HG03520 (cell line): ENCODE results near the gene GUCA2B.

Experiments used
- ATAC-seq: cut with Tn5 transposase; IDR thresholded peaks from one replicate; pipeline ENCODE4 v1.9.1; 2021; ENCODE audit warnings: mild to moderate bottlenecking, moderate library complexity; ENCODE audit not compliant: unreplicated experiment

Gene GUCA2B

GRCh38 chr1:42152907-42153600 lies at the start of gene GUCA2B:
TSS of gene GUCA2B (plus strand) at chr1:42153410. CDS start at chr1:42153451, 41 bp downstream.
- ATAC-seq: no peak

- ATAC-seq: no peak
Observed at GRCh38 chr1:42105025-42105424, 48.2 kb upstream of the GUCA2B start.

- no peak for ATAC-seq
Observed at GRCh38 chr1:42108309-42108708, 44.9 kb upstream of the GUCA2B start.

GRCh38 chr1:42109600-42109999 lies 43.6 kb upstream of the GUCA2B start:
- ATAC-seq: no peak

- ATAC-seq: no peak
Observed at GRCh38 chr1:42114229-42114628, 39.0 kb upstream of the GUCA2B start.

GRCh38 chr1:42117214-42117613 lies 36.0 kb upstream of the GUCA2B start:
- ATAC-seq: no peak

GRCh38 chr1:42118125-42118524 lies 35.1 kb upstream of the GUCA2B start:
- ATAC-seq: no peak

- no peak for ATAC-seq
Observed at GRCh38 chr1:42122408-42122807, 30.8 kb upstream of the GUCA2B start.

GRCh38 chr1:42125552-42125951 lies 27.7 kb upstream of the GUCA2B start:
- no peak for ATAC-seq

GRCh38 chr1:42127767-42128166 lies 25.4 kb upstream of the GUCA2B start:
- ATAC-seq: no peak

GRCh38 chr1:42128499-42128898 lies 24.7 kb upstream of the GUCA2B start:
- no peak for ATAC-seq

GRCh38 chr1:42128964-42129363 lies 24.2 kb upstream of the GUCA2B start:
- ATAC-seq: no peak

GRCh38 chr1:42130061-42130660 lies 23.0 kb upstream of the GUCA2B start:
- no peak for ATAC-seq

GRCh38 chr1:42133390-42133789 lies 19.8 kb upstream of the GUCA2B start:
- no peak for ATAC-seq

- no peak for ATAC-seq
Observed at GRCh38 chr1:42133809-42134526, 19.2 kb upstream of the GUCA2B start.

GRCh38 chr1:42135426-42135825 lies 17.8 kb upstream of the GUCA2B start:
- ATAC-seq: no peak

GRCh38 chr1:42136466-42136865 lies 16.7 kb upstream of the GUCA2B start:
- ATAC-seq: no peak

GRCh38 chr1:42137766-42138165 lies 15.4 kb upstream of the GUCA2B start:
- no peak for ATAC-seq

- ATAC-seq: no peak
Observed at GRCh38 chr1:42138586-42138985, 14.6 kb upstream of the GUCA2B start.

GRCh38 chr1:42139444-42139843 lies 13.8 kb upstream of the GUCA2B start:
- ATAC-seq: no peak

GRCh38 chr1:42140191-42140590 lies 13.0 kb upstream of the GUCA2B start:
- no peak for ATAC-seq

GRCh38 chr1:42141978-42142377 lies 11.2 kb upstream of the GUCA2B start:
- ATAC-seq: no peak
